LHCN-M2 (cell line): ENCODE results near the gene CFAP20. TPM values are rescaled to one million over a fixed set of nuclear protein-coding genes. Genes with fewer than 3 reads are reported as not detected.
A peak's percentile ranks its signal among the peaks of the same experiment; 100 is the strongest.
"Not testable (repeated sequence)": the region's sequence is repeated elsewhere in the genome, so short reads cannot be mapped to it uniquely, and the experiment has no call there.

Source experiments
- DNase-seq: peaks from one replicate; pipeline ENCODE4 v3.0.0-alpha.2; 2012; ENCODE audit warnings: low read depth
- total RNA-seq: library from RNA; depleted of rRNA; stranded (reverse); fragments of >200 nt; gene quantifications from 2 replicates; pipeline ENCODE4 v1.2.3, GENCODE V29; 2014

Gene CFAP20
- total RNA-seq, 1 experiment from 2014 or later: 70.2 TPM

DNA sequence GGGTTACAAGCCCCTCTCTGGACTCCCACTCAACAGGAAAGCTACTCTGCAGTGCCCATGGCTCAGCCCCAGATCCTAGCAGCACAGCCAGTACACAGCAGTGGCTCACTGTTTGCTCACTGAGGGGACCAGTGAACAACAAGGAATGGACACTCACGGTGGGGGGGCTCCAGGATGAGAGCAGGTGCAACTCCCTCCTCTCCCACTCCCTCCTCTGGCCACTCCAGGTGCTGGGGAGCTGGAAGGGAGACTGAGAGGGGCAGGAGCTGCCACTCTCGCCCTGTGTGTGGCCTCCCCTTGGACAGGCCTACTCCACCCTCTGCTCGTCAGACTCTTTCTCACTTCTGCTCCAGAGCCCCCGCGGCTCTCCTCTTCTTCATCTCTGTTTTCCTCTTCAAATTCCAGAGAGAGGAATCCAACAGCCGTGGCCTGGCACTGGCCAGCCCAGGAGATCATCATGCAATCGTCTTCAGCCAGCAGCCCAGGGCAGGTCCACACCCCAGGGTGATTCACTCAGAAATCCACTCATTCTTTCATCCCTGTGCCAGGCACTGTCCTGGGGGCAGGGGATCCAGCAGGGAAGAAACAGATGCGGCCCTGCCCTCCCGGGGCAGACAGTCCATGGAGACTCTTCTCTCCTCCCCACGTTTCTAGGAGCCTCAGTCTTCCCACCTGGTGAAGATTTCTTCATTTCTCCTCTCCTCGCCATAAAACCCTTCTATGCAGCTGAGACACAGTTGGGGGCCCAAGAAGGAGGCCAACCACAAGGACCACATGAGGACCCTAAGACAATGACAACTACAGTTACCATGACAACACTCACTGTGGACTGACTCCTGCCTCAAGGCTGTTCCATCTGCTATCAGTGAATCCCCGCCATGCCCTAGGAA is 30.7 kb downstream of the CFAP20 start:
- peak; percentile 50 for DNase-seq

DNA sequence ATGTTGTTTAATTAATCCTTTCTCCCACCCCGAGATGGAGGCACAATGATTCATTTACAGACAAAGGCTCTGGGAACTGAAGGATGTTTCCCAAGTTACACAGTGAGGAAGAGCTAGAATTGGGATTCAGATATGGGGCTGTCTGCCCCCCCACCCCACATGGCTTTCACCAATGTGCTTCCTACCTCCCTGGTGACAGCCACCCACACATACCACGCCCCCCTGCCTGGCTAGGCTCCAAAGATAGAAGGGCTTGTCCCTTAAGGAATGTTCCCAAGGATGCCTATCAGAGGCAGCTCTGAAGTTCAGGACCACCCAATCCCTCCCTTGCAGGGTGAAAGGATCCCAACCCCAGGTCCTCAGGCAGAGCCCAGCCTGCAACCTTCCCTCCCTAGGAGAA is 32.9 kb downstream of the CFAP20 start:
- no peak for DNase-seq

DNA sequence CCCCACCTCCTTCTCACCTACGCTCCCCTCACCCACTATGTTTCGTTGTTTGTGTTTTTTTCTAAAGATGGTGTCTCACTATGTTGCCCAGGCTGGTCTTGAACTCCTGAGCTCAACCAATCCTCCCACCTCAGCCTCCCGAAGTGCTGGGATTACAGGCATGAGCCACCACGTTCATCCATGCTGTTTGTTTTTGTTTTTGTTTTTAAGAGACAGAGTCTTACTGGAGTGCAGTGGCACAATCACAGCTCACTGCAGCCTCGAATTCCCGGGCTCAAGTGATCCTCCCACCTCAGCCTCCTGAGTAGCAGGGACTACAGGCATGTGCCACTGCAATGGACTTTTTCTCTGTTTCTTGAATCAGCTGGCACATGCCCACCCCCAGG is 33.6 kb downstream of the CFAP20 start:
- DNase-seq: not testable (repeated sequence)

DNA sequence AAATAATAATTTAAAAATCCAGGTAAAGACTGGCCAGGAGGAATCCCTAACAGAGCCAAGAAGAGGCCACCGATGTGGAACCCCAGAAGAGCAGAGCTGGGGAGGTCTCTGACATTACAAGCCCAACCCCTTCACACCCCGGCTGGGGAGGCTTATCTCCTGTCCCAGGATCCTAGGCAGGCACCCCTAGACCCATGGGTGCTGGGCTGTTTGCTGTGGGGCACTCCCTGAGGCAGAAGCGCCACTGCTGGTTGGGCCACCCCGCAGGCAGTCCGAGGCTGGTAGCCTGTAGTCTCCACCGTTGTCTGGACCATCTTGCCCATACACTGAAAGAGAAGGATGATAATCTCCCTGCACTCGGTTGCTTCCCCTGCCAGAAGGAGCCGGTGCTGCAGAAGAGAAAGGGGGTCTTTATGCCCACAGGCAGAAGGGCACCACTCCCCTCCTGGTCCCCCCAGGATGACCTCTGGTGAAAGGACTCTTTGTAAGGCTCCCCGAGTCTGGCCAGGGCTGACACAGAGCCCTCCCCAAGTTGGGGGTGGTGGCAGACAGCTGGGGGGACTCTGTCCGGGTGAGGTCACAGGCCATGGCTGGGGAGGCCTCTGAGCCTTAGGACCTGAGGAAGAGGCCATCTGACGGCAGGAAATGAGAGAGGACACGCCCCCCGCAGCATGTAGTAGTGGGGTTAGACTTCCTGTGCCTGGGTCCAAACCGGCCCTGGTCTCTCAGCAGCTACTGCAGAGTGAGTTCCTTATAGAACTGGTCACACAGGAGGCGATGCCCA is 34.2 kb downstream of the CFAP20 start:
- DNase-seq: no peak

DNA sequence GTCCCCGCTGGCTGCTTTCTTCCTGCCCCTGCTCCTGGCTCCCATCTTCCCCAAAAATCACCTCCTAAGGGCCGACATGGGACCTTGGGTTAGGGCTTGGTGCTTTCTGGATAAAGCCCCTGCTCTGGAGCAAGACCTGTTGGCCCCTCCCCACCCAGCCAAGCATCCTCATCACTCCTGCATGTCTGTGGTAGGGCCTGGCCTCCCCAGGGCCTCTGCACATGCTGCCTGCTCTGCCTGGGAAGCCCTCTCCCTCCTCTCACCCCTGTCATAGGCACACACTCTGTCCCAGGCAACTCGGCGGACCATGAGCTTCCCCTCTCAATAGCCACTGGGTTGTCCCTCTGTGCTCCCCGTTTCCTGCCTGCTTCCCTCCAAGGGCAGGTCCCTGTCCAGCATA is 35.2 kb downstream of the CFAP20 start:
- no peak for DNase-seq

DNA sequence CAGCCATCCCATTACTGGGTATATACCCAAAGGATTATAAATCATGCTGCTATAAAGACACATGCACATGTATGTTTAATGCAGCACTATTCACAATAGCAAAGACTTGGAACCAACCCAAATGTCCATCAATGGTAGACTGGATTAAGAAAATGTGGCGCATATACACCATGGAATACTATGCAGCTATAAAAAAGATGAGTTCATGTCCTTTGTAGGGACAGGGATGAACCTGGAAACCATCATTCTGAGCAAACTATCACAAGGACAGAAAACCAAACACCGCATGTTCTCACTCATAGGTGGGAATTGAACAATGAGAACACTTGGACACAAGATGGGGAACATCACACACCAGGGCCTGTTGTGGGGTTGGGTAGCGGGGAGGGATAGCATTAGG is 38.8 kb downstream of the CFAP20 start:
- DNase-seq: not testable (repeated sequence)

DNA sequence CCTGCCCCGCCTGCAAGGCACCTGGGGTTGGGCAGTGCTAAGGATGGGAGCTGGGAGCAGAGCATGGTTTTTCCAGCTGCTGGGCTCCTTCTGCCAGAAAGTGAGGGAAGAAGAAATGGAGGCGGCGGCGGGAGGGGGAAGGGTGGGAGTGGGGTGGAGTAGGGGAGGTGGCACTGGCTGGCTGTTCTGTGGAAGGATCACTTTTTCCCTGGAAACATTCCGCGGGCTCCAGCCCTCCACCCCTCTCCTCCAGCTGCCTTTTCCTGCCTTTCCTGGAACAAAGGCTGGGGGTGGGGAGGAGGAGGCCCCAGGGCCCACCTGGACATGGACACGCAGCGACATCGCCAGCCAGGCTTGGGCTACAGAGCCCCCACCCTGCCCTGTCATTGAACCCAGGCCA is 41.1 kb downstream of the CFAP20 start:
- DNase-seq: no peak

DNA sequence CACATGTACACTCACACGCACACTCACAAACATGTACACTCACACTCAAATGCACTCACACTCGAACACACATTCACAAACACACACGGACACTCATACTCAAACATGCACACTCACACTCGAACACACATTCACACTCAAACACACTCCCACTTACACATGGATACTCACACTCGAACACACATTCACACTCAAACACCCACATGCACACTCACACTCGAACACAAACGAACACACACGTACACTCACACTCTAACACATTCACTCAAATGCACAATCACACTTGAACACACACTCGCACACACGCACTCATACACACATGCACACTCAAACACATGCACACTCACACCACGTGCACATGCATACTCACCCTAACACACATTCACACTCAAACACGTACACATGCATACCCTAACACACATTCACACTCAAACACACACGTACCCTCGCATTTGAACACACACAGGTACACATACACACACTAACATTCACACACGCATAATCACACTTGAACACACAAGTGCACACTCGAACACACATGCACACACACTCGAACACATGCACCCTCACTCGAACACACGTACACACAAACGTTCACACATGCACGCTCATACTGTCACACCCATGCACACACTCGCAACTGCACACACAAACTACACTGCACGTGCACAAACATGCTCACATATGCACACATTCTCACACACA is 41.8 kb downstream of the CFAP20 start:
- DNase-seq: no peak

DNA sequence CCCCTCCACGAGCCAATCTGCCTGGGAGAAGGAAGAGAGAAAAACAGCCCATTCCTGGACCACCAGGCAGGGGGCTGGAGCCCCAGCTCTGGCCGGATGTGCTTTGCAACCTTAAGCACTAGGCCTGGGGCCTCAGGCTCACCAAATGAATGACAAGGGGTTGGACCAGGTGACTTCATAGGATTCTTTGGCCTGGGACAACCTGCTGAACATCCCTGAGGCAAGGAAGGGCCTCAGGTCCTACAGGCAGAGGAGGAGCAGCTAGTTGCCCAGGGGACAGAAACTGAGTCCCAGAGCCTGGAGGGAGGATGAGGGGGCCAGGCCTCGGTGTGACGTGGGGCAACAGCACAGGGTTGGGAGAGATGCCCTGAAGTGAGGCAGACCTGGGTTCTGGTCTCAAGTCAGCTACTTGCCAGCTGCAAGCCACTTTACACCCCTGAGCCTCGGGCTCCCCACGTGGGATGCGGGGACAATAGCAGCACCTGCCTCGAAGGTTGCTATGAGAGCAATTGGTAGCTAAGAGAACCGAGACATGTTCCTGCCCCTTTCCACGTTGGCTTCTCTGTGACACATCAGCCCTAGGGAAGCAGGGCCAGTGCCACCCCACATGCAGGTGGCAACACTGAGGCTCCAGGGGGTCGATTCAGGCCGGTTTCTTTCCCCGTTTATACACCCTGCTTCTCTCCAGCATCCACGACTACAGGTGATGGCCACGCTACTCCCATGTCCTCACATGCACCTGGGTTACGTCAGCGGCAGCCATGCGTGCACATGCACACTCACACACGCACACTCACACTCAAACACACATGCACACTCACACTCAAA is 42.6 kb downstream of the CFAP20 start:
- no peak for DNase-seq

DNA sequence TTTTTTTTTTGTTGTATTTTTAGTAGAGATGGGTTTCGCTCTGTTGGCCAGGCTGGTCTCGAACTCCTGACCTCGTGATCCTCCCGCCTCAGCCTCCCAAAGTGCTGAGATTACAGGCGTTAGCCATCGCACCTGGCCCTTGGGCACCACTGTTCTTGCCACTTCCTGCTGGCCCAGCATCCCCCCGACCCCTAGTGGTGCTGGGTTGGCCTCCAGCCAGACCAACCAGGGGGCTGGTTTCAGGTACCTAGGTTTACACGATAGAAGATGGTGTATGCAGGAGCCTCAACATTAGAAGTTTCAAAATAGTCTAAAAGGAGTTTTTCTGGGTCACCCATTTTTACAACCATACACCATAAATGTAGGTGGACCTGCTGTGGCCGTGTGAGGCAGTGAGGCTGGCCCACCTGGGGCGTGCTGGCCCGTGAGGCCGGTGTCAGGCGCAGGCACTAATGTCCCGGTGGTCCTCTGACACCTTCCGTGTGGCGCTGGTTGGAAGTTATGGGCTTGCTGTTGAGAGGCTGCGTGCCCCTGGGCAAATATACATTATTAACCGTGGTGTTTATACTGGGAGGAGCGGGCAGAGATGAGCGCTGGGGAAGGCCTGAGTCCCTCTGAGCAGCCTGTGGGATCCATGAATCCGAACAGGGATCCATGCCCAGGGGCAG is 43.5 kb downstream of the CFAP20 start:
- no peak for DNase-seq

DNA sequence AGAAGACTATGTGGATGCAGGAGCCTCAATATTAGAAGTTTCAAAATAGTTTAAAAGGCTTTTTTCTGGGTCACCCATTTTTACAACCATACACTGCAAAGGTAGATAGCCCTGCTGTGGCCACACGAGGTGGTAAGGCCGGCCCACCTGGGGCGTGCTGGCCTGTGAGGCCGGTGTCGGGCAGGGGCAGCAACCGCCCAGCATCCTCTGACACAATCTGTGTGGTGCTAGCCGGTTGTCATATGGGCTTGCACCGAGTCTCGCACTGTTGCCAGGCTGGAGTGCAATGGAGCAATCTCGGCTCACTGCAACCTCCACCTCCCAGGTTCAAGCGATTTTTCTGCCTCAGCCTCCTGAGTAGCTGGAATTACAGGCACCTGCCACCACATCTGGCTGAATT is 44.0 kb downstream of the CFAP20 start:
- no peak for DNase-seq

DNA sequence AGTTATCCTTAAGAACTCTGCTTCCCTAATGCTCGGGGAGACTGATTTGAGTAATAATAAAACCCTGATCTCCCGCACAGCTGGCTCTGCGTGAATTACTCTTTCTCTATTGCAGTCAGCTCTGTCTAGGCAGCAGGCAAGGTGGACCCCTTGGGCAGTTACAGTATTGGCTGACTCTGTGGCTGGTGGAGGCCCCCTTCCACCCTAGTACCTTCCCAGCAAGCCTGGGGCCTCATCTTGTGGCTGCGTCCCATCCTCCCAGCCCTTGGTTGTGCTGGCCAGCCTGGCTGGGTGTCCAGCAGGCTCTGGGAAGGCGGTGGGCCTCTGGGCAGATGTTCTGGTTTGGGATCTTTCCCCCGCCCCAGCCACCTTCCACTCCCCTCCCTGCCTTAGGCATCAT is 44.5 kb downstream of the CFAP20 start:
- no peak for DNase-seq

DNA sequence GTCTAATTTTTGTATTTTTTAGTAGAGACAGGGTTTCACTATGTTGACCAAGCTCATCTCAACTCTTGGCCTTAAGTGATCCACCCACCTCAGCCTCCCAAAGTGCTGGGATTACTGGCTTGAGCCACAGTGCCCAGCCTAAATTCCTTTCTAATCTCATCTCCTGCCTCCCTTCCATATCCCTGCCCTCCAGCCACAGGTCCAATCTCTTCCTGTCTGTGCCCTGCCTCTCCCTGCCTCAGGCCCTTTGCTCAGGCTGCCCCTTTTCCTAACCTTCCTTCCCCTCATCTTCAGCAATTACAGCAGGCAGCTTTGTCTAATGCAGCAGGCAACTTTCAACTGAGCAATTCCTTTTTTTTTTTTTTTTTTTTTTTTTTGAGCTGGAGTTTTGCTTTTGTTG is 46.8 kb downstream of the CFAP20 start:
- no peak for DNase-seq

DNA sequence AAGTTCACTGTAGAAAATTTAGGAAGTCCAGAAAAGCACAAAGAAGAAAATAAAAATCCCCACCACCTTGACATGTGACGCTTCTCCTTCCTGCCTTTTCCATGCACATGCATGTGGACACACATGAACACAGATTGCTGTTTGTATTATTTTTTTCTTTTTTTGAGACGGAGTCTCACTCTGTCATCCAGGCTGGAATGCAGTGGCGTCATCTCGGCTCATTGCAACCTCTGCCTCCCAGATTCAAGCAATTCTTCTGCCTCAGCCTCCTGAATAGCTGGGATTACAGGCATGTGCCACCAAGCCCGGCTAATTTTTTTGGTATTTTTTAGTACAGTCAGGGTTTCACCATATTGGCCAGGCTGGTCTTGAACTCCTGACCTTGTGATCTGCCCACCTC is 48.5 kb downstream of the CFAP20 start:
- not testable (repeated sequence) for DNase-seq

DNA sequence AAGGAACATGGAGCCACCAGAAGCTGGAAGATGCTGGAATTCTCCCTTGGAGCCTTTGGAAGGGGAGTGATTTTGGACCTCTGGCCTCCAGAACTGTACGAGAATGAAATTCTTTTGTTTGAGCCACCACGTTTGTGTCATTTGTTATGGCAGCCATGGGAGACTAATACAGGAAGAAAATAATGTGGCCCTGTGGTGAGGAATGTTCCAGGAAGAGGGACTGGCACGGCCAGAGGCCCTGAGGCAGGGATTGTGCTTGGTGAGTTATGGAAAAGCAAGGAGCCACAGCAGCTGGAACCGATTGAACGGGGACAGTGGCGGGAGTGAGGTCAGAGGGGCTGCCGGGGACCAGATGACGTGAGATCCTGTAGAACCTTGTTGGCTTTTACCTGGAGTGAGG is 51.4 kb downstream of the CFAP20 start:
- no peak for DNase-seq

DNA sequence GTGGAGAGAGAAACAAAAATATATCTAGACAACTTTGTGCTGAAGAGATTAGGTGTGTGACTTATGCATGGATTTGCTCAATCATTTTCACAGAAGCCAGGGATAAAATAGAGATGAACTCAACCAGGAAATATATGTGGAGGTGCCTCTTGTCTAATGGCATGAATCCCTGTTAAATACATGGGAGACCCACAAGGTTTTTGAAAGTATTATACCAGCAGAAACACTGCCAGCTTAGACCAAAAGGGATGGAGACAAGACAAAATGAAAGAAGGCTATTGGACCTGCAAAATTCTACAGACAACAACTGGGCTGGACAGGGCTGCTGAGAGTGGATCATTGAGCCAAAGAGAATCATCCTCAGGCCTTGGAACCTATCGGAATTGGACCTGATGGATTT is 52.7 kb downstream of the CFAP20 start:
- DNase-seq: no peak

DNA sequence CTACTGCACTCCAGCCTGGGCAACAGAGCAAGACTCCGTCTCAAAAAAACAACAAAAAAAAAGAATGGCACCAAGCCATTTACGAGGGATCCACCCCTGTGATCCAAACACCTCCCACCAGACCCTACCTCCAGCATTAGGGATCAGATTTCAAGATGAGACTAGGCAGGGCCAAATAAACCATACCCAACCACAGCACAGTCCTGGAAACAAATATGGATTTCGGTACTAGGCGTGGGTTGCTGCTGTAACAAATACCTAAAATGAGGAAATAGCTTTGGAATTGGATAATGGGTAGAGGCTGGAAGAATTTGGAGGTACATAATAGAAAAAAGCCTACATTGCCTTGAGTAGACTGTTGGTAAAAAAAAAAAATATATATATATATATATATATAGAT is 54.5 kb downstream of the CFAP20 start:
- DNase-seq: no peak

DNA sequence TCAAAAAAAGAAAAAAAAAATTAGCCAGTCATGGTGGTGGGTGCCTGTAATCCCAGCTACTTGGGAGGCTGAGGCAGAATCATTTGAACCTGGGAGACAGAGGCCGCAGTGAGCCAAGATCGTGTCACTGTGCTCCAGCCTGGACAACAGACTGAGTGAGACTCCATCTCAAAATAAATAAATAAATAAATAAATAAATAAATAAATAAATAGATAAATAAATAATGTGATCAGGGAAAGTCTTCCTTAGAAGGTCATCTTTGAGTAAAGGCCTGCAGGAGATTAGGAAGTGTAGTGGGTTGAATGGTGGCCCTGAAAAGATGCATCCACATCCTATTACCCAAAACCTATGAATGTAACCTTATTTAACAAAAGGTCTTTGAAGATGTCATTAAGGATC is 56.1 kb downstream of the CFAP20 start:
- not testable (repeated sequence) for DNase-seq

DNA sequence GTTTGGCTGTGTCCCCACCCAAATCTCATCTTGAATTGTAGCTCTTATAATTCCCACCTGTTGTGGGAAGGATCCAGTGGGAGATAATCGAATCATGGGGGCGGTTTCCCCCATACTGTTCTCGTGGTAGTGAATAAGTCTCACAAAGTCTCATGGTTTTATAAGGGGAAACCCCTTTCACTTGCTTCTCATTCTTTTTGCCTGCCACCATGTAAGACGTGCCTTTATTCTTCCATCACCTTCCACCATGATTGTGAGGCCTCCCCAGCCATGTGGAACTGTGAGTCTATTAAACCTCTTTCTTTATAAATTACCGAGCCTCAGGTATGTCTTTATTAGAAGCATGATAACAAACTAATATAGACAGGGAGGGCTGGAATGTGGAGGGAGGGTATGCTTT is 57.0 kb downstream of the CFAP20 start:
- DNase-seq: not testable (repeated sequence)

DNA sequence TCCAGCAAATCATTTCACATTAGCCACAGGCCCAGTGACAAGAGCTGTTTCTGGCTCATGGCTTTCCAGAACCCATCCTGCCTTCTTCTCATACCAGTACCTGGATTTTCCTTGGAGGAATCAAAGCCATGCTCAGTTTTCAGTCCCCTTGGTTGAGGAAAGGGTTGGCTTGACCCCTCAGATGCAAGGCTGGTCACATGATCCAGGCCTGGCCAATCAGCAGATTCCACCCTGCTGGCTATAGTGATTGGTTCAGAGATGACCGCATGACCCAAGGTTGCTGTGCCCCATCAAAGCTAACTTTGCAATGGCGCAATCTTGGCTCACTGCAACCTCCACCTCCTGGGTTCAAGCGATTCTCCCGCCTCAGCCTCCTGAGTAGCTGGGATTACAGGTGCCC is 58.6 kb downstream of the CFAP20 start:
- no peak for DNase-seq
